Fibroblast of pulmonary artery (primary cell): ENCODE data around the gene TBXAS1.

Experiments
- DNase-seq: peaks from one replicate; pipeline ENCODE4 v3.0.0-alpha.2; 2010; ENCODE audit warnings: low read depth
- H3K4me3 ChIP-seq: replicated peaks from 2 replicates; pipeline ENCODE4 v1.5.1; 2011; ENCODE audit warnings: low read depth, mild to moderate bottlenecking, control low read depth, low read length, moderate library complexity
- CTCF ChIP-seq: IDR thresholded peaks from 2 replicates; pipeline ENCODE4 v1.5.1; 2011; ENCODE audit warnings: mild to moderate bottlenecking, control low read depth, low read length, inconsistent platforms; ENCODE audit errors: missing control alignments

TBXAS1 gene

DNA sequence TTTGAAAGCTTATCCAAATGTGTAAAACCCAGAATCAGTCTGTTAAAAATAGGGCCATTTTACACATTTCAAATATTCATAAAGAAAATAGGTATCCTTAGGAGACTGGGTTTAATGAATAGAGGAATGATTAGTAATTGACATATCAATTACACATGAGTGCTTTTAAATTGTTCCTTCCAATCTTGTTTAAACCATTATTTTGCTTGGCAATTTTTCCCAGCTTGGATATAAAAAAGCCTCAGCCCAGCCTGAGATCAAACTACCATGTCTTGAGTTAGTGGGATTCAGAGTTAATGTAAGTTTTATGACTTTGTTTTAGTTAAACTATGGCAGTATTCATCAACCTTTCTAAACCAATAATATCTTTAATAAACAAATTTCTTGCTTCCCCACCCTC lies 205.4 kb downstream of the TBXAS1 start:
- DNase-seq, result no peak
- H3K4me3 ChIP-seq, result no peak overlapping the region
- no peak for TF ChIP-seq CTCF

- peak; percentile 60 for DNase-seq
- TF ChIP-seq CTCF, result no peak
- H3K4me3 ChIP-seq, result no peak overlapping the region
These were observed 206.5 kb downstream of the TBXAS1 start for GRCh38 chr7:140035400-140036223.

DNA sequence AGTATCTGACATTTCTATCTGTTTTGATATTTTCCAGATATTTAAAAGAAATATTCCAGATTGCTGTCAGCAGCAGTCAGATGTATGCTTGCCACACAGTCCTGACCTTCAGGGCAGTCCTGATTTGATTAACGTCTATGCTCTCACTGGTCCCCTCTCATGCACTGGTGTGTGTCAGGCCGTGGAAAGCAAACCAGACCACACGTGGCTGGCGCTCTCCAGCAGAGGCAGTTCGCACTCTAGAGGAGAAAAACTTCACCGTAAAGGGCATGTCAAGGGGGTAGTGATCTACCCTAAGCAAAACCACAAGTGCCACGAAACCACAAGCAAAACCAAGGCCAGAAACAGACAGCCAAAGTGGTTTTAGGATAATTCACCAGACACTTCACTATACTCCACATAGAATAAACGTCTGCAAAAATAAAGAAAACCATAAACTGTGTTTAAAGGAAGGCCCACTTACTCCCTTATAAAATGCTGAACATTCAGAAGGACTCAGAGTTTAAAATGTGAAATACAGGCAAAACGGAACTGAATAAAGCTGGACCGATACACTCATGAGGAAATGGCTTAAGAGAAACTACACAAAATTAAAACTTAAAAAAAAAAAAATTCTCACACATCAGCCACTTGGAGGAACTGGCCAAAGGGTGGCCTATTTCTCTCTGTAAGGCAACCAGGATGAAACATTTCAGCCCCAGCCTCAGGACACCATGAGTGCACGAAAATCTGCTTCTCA lies 207.3 kb downstream of the TBXAS1 start:
- no peak for TF ChIP-seq CTCF
- H3K4me3 ChIP-seq, result no peak overlapping the region
- DNase-seq, result no peak

- DNase-seq, result peak; percentile 50
- no peak overlapping the region for H3K4me3 ChIP-seq
- TF ChIP-seq CTCF, result no peak
These were observed 210.0 kb downstream of the TBXAS1 start for GRCh38 chr7:140039066-140039465.

DNA sequence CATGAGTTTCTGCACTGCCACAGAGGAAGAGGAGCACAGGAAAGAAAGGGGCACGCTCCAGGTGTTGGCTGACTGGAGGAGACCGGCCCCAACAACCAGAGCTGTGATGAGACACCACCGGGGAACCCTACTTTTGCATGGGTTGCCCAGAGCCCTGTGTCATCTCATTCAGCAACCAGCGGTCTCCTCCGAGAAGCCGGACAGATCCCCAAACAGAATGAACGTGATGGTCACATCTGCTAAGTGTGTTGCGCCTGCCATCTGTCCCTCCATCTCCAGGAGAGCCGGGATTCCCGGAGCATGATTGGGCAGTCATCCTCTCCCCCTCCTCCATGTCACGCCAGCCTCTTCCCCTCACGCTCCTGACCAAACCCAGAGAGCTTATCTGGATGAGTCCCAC lies 210.8 kb downstream of the TBXAS1 start:
- TF ChIP-seq CTCF, result no peak
- no peak overlapping the region for H3K4me3 ChIP-seq
- DNase-seq, result no peak

DNA sequence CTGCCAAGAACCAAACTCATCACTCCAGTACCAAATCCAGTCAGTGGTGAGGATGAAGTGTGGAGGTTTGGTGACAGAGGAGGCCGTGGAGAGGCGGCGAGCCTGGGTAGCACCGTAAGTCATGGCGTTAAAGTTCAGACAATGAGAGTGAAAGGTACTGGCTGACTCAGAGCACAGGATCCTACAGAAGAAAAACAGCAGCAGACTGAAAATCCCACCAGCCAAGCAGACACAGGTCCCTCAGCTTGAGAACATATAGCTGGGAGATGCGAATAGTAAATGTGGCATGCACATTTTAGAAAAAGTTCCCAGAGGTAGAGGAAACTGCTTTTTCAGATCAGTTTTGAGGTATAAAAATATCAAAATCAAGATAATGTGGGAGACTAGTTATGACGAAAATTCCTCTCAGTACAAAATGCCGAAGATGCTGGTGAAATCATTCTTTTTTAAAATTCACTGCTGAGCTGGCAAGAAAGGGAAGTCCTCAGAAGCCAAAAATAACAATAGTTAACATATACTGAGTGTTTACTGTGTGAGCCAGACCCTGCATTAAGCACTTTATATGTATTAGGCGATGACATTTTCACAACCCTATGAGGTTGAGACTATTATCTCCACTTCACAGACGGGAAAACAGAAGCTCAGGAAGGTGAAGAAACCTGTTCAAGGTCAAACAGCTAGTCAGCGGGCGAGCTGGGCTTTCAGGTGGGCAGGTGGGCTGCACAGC lies 212.8 kb downstream of the TBXAS1 start:
- TF ChIP-seq CTCF, result no peak
- no peak overlapping the region for H3K4me3 ChIP-seq
- DNase-seq, result peak; percentile 69
